ENCODE data around the gene USP12.

- no peak for TF ChIP-seq CTCF (IDR thresholded peaks at IDR 0.05)
- no peak for TF ChIP-seq POLR2A (IDR thresholded peaks at IDR 0.05)
Measured at GRCh38 chr13:27166313-27166712, 5.3 kb downstream of the USP12 start.

Data from thyroid gland (tissue), 4 donors.